Activated CD4-positive, alpha-beta memory T cell treated with anti-CD3 and anti-CD28 coated beads for 36 hours (primary cell): Measurements from ENCODE around the gene SLCO4A1. TPM values are rescaled to one million over a fixed set of nuclear protein-coding genes. Genes with fewer than 3 reads are reported as not detected.
"Not testable (repeated sequence)": the region's sequence is repeated elsewhere in the genome, so short reads cannot be mapped to it uniquely, and the experiment has no call there.

ENCODE experiments used
- CTCF ChIA-PET: fragments of 350-600 bp; sonication (Branson Sonifier 250); formaldehyde crosslinking; loops from one replicate; lab custom pipeline; 2021; ENCODE audit warnings: antibody characterized with exemption, inconsistent platforms; lab: Charles Lee
- POLR2A ChIA-PET: fragments of 350-600 bp; sonication (Branson Sonifier 250); formaldehyde crosslinking; loops from one replicate; lab custom pipeline; 2021; ENCODE audit warnings: antibody characterized with exemption; lab: Charles Lee
- DNase-seq: peaks from one replicate; pipeline ENCODE4 v3.0.0-alpha.2; 2020
- H3K27ac Mint-ChIP-seq: one replicate; pipeline ENCODE4 v1.8.0; 2021; ENCODE audit warnings: mixed read lengths
- H3K27me3 Mint-ChIP-seq: one replicate; pipeline ENCODE4 v1.8.0; 2021; ENCODE audit warnings: mixed read lengths
- H3K36me3 Mint-ChIP-seq: one replicate; pipeline ENCODE4 v1.8.0; 2021; ENCODE audit warnings: mixed read lengths
- H3K4me1 Mint-ChIP-seq: one replicate; pipeline ENCODE4 v1.8.0; 2021; ENCODE audit warnings: low read depth, mixed read lengths
- H3K4me3 Mint-ChIP-seq: one replicate; pipeline ENCODE4 v1.8.0; 2021; ENCODE audit warnings: mild to moderate bottlenecking, mixed read lengths
- H3K9me3 Mint-ChIP-seq: one replicate; pipeline ENCODE4 v1.8.0; 2021; ENCODE audit warnings: mixed read lengths
- intact Hi-C: fragments of 100-400 bp; cut with micrococcal nuclease; formaldehyde crosslinking; loops from one replicate; pipeline ENCODE4 v1.15.1; 2023
- total RNA-seq, 2 experiments: library from RNA; stranded (reverse); gene quantifications; one replicate each; pipeline ENCODE4 v1.2.3, GENCODE V29; 2021

The SLCO4A1 gene
- total RNA-seq, 2 experiments from 2014 or later = 29.6 to 30.7 TPM

DNA sequence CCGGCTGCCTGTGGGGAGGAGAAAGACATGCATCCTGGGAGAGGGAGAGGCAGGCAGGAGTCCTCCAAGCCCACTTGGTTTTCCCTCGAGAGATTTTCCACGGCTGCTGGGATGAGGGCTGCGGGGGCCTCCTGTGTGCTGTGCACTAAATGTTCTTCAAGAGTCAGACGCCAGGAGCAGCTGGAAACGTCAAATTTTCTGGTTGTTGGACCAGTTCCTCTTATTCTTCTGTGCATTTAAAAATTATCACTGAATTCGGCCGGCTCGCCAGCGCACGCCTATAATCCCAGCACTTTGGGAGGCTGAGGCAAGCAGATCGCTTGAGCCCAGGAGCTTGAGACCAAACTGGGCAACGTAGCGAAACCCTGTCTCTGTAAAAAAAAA lies 33.6 kb downstream of the SLCO4A1 start:
- ChIA-PET POLR2A (no interaction called here), CTCF (interaction anchor here (2.8 kb wide), 1 partner anchor 116 kb away, joined by 7 read pairs; no protein-coding TSS in a partner anchor)
- Mint-ChIP-seq H3K36me3 (peaks cover 10% of the 10 kb centered on the region), H3K27ac (no peak overlapping the region), H3K9me3 (no peaks in the 10 kb centered on the region), H3K27me3 (no peaks in the 10 kb centered on the region), H3K4me1 (no peaks in the 10 kb centered on the region), H3K4me3 (no peak overlapping the region)
- intact Hi-C loops = no loop called here
- DNase-seq = no peak

DNA sequence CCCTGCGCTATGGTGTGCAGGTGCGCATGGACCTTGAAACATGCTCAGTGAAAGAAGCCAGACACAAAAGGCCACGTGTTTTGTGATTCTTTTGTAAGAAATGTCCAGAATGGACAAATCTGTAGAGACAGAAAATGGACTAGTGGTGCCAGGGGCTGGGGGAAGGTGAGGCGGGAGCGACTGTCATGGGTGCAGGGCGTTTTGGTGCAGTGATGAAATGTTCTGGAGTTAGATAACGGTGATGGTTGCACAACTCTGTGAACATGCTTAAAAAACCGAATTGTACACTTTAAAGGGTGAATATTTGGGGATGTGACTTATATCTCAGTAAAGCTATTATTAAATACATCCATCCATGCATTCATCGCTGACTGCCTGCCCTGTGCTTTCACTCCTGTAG lies 34.7 kb downstream of the SLCO4A1 start:
- no peak overlapping the region for H3K27ac Mint-ChIP-seq

DNA sequence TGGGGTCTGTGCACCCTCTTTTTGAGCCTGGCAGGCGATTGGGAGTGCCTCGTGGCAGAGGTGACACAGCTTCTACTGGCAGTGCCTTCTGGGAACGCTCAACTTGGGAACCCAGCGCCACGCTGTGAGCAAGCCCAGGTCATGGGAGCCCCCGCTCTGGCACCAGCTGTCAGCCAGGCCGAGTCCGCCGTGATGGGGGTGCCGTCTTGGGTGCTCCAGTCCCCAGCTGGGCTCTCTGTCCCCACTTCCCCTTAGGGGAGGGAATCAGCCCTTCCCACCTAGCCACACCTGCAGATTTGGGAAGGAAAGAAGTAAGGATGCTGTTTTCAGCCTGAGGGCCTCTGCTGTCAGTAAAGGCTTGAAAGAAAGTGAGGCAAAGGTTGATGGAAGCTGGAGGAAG lies 35.4 kb downstream of the SLCO4A1 start:
- ChIA-PET POLR2A (no interaction called here), CTCF (interaction anchor here (1.5 kb wide), 1 partner anchor 114 kb away, joined by 7 read pairs; no protein-coding TSS in a partner anchor)

More for the DNA sequence above, 34.7 kb downstream of the SLCO4A1 start:
- Mint-ChIP-seq H3K4me1 (no peaks in the 10 kb centered on the region), H3K9me3 (no peaks in the 10 kb centered on the region), H3K36me3 (peaks cover 4% of the 10 kb centered on the region), H3K27me3 (no peaks in the 10 kb centered on the region), H3K4me3 (no peak overlapping the region)
- DNase-seq = no peak
- intact Hi-C loops = no loop called here
- ChIA-PET CTCF (no interaction called here), POLR2A (no interaction called here)

GRCh38 chr20:62678553-62678952 lies 36.2 kb downstream of the SLCO4A1 start:
- no peak for DNase-seq
- no peaks in the 10 kb centered on the region for H3K9me3 Mint-ChIP-seq
- no peaks in the 10 kb centered on the region for H3K36me3 Mint-ChIP-seq
- no peaks in the 10 kb centered on the region for H3K27me3 Mint-ChIP-seq
- ChIA-PET CTCF (interaction anchor here (1.5 kb wide), 2 partner anchors 113 to 130 kb away, joined by 3 to 7 read pairs; no protein-coding TSS in a partner anchor), POLR2A (no interaction called here)
- no peak overlapping the region for H3K4me3 Mint-ChIP-seq
- intact Hi-C loops = no loop called here
- H3K4me1 Mint-ChIP-seq = no peaks in the 10 kb centered on the region
- H3K27ac Mint-ChIP-seq = no peak overlapping the region

More for the DNA sequence above, 35.4 kb downstream of the SLCO4A1 start:
- Mint-ChIP-seq H3K9me3 (no peaks in the 10 kb centered on the region), H3K27me3 (no peaks in the 10 kb centered on the region), H3K27ac (no peak overlapping the region), H3K4me1 (no peaks in the 10 kb centered on the region), H3K4me3 (no peak overlapping the region), H3K36me3 (no peaks in the 10 kb centered on the region)
- intact Hi-C loops = no loop called here
- DNase-seq = no peak

DNA sequence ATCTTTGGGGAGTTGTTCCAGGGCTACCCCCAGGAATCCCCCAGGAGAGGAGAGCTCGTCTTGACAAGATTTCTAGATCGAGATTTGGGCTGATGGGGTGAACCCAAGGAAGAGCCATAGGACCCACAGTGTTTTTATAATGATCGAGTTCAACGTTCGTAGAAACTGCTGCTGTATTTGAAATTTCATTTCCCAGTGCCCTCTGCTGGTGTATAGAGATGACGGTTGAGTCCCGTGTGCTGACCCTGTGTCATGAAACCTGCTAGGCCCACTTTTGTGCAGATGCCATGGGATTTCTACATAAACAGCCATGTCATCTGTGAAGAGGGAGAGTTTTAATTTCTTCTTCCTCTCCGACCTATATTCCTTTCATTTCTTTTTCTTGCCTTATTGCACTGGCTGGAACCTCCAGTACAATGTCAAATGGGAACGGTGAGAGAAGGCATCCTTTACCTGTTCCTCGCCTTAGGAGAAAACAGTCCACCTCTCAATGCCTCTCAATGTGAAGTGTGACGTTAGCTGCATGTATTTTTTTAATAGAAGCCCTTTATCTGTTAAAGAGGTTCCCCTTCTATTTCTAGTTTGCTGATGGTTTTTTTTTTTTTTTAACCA lies 37.8 kb downstream of the SLCO4A1 start:
- Mint-ChIP-seq H3K4me3 (no peak overlapping the region), H3K27me3 (no peaks in the 10 kb centered on the region), H3K9me3 (no peaks in the 10 kb centered on the region), H3K27ac (no peak overlapping the region), H3K36me3 (no peaks in the 10 kb centered on the region), H3K4me1 (no peaks in the 10 kb centered on the region)
- CTCF ChIA-PET = interaction anchor here (1.5 kb wide), 1 partner anchor 128 kb away, joined by 3 read pairs; no protein-coding TSS in a partner anchor
- no peak for DNase-seq
- POLR2A ChIA-PET = no interaction called here
- intact Hi-C loops = no loop called here

DNA sequence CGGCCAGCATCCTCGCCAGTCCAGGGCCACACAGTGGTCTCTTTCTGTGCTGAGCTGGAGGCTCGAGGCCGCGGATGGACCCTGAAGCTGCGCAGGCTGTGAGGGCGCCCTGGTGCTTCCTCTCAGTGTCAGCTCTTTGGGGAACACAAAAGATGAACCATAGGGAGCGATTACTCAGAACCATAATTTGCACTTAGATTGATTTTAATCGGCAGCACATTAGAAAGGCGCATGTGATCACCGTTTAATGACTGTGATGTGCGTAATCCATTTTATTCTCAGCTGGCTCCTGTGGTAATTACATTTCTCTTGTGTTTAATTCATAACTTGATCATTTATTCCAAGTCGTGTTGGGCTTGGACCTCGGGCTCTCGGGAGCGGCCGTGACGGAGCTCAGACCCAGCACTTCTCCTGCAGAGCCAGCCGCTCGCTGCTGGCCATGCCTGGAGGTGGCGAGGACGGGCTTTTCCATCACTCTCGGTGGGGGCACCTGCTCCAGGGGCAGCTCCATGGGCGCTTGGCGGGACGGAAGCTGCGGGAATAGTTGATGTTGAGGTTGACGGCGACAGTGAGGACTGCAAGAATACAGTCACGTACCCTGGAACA lies 40.7 kb downstream of the SLCO4A1 start:
- DNase-seq = no peak
- Mint-ChIP-seq H3K27me3 (peaks cover 3% of the 10 kb centered on the region), H3K36me3 (no peaks in the 10 kb centered on the region), H3K4me3 (no peak overlapping the region), H3K27ac (no peak overlapping the region), H3K4me1 (peaks cover 3% of the 10 kb centered on the region), H3K9me3 (no peaks in the 10 kb centered on the region)
- CTCF ChIA-PET = no interaction called here
- POLR2A ChIA-PET = no interaction called here
- intact Hi-C loops = no loop called here

DNA sequence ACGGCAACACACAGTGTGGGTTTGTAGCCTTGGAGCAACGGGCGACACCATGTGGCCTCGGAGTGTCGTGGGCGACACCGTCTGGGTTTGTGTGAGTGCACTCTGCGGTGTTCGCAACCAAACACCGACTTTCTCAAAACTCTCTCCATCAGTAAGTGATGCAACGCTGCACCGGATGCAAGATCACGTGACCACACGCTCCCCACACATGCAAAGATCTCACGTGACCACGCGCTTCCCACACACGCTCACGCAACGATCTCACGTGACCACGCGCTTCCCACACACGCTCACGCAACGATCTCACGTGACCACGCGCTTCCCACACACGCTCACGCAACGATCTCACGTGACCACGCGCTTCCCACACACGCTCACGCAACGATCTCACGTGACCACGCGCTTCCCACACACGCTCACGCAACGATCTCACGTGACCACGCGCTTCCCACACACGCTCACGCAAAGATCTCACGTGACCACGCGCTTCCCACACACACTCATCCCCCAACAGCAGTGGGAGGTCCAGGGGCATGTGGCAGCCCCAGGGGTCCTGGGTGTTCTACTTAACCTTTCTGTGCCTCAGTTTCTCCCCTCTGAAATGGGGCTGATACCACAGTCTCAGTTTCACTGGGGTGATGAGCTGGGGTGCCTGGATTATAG lies 41.5 kb downstream of the SLCO4A1 start:
- H3K27me3 Mint-ChIP-seq, H3K4me1 Mint-ChIP-seq, H3K4me3 Mint-ChIP-seq, H3K36me3 Mint-ChIP-seq, CTCF ChIA-PET, intact Hi-C loops, H3K27ac Mint-ChIP-seq, DNase-seq, H3K9me3 Mint-ChIP-seq, POLR2A ChIA-PET: not testable (repeated sequence)

DNA sequence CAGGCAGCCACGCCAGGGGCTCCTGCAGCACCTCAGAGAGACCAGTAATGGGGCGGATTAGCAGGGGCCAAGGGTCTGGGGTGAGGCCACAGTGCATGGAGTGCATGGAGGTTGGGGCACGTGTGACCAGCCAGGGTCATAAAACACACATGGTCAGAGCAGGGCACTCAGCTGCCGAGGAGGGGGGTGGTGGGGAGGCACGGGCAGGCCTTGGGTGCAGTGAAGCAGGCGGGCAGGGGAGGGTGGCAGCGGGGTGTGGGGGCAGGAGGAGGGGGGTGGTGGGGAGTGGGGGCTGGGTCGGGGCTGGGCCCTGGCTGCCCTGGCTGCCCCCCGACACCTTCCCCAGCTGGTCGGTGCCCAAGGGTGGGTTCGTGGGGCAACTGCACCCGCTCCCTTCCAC lies 42.7 kb downstream of the SLCO4A1 start:
- H3K4me3 Mint-ChIP-seq = no peak overlapping the region
- H3K36me3 Mint-ChIP-seq = no peaks in the 10 kb centered on the region
- ChIA-PET POLR2A (no interaction called here), CTCF (no interaction called here)
- DNase-seq = no peak
- H3K27ac Mint-ChIP-seq = no peak overlapping the region
- H3K4me1 Mint-ChIP-seq = peaks cover 3% of the 10 kb centered on the region
- H3K27me3 Mint-ChIP-seq = peaks cover 3% of the 10 kb centered on the region
- no peaks in the 10 kb centered on the region for H3K9me3 Mint-ChIP-seq
- intact Hi-C loops = no loop called here

GRCh38 chr20:62685781-62686555 lies 43.7 kb downstream of the SLCO4A1 start:
- H3K4me3 Mint-ChIP-seq = no peak overlapping the region

GRCh38 chr20:62686869-62687830 lies 44.8 kb downstream of the SLCO4A1 start:
- Mint-ChIP-seq H3K36me3 (no peaks in the 10 kb centered on the region), H3K4me3 (no peak overlapping the region), H3K27me3 (peaks cover 6% of the 10 kb centered on the region), H3K4me1 (peaks cover 3% of the 10 kb centered on the region), H3K27ac (no peak overlapping the region), H3K9me3 (no peaks in the 10 kb centered on the region)
- ChIA-PET POLR2A (no interaction called here), CTCF (interaction anchor here (0.9 to 1.5 kb wide), 4 partner anchors 19 to 105 kb away, joined by 3 to 5 read pairs (median 4); no protein-coding TSS in a partner anchor)
- DNase-seq = no peak
- intact Hi-C loops = no loop called here

More at GRCh38 chr20:62685781-62686555, 43.7 kb downstream of the SLCO4A1 start:
- no peaks in the 10 kb centered on the region for H3K9me3 Mint-ChIP-seq
- no peak overlapping the region for H3K27ac Mint-ChIP-seq
- intact Hi-C loops = no loop called here
- no peaks in the 10 kb centered on the region for H3K36me3 Mint-ChIP-seq
- CTCF ChIA-PET = interaction anchor here (0.9 to 1.5 kb wide), 4 partner anchors 18 to 122 kb away, joined by 3 to 5 read pairs (median 4); no protein-coding TSS in a partner anchor
- POLR2A ChIA-PET = no interaction called here
- H3K27me3 Mint-ChIP-seq = peaks cover 3% of the 10 kb centered on the region
- peaks cover 3% of the 10 kb centered on the region for H3K4me1 Mint-ChIP-seq
- peak; percentile 25 for DNase-seq

GRCh38 chr20:62688083-62688482 lies 45.8 kb downstream of the SLCO4A1 start:
- DNase-seq = no peak
- Mint-ChIP-seq H3K4me3 (no peak overlapping the region), H3K9me3 (no peaks in the 10 kb centered on the region), H3K36me3 (no peaks in the 10 kb centered on the region), H3K27ac (no peak overlapping the region), H3K27me3 (peaks cover 6% of the 10 kb centered on the region), H3K4me1 (peaks cover 3% of the 10 kb centered on the region)
- POLR2A ChIA-PET = no interaction called here
- CTCF ChIA-PET = interaction anchor here (0.9 kb wide), 1 partner anchor 101 kb away, joined by 3 read pairs; no protein-coding TSS in a partner anchor
- intact Hi-C loops = no loop called here
